Measurements from ENCODE around the gene STK31.
"Not testable (repeated sequence)": the region's sequence is repeated elsewhere in the genome, so short reads cannot be mapped to it uniquely, and the experiment has no call there.

STK31 gene

DNA sequence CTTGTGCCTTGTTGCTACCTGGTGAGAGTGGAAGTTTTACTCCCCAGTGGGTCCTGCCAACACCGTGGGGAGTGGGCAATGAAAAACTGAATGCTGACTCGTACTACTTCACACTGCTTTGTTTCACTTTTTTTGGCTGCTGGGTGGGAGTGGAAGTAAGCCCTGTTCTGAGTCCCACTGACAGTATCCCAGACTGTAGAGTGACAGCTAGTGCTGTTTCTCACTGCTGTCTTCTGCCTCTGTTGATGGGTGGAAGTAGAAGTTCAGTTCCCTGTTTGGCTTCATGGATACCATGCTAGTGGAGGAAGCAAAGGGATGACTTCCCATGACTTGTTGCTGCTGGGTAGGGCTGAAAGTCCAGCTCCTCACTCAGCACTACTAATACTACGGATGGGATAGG, 98.4 kb downstream of the STK31 start:
- DNase-seq (ENCODE audit: low read depth, low spot score): no peak
- no peak overlapping the region for H3K4me3 ChIP-seq (ENCODE audit: low read depth, low read length)
- TF ChIP-seq, protein P1, sequence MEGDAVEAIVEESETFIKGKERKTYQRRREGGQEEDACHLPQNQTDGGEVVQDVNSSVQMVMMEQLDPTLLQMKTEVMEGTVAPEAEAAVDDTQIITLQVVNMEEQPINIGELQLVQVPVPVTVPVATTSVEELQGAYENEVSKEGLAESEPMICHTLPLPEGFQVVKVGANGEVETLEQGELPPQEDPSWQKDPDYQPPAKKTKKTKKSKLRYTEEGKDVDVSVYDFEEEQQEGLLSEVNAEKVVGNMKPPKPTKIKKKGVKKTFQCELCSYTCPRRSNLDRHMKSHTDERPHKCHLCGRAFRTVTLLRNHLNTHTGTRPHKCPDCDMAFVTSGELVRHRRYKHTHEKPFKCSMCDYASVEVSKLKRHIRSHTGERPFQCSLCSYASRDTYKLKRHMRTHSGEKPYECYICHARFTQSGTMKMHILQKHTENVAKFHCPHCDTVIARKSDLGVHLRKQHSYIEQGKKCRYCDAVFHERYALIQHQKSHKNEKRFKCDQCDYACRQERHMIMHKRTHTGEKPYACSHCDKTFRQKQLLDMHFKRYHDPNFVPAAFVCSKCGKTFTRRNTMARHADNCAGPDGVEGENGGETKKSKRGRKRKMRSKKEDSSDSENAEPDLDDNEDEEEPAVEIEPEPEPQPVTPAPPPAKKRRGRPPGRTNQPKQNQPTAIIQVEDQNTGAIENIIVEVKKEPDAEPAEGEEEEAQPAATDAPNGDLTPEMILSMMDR (IDR thresholded peaks at IDR 0.05; ENCODE audit: insufficient read depth, low read length, missing control alignments): no peak
- CTCF ChIA-PET: no interaction called here
- POLR2A ChIA-PET: no interaction called here

DNA sequence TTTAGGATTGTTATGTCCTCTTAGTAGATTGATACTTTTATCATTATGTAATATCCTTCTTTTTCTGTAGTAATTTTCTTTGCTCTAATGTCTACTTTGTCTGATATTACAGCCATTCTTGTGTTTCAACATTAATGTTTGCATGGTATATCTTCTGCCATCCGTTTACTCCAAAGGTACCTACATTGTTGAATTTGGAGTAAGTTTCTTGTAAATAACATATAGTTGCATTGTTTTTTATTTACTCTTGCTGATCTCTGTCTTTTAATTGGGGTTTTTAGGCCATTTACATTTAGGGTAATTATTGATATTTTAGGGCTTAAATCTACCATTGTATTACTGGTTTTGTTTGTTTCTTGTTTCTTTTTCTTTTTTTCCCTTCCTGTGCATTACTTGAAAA, 100.1 kb downstream of the STK31 start:
- TF ChIP-seq, protein P1 (IDR thresholded peaks at IDR 0.05; ENCODE audit: insufficient read depth, low read length, missing control alignments): no peak
- DNase-seq (ENCODE audit: low read depth, low spot score): no peak
- ChIA-PET POLR2A (no interaction called here), CTCF (no interaction called here)
- H3K4me3 ChIP-seq (ENCODE audit: low read depth, low read length): no peak overlapping the region

DNA sequence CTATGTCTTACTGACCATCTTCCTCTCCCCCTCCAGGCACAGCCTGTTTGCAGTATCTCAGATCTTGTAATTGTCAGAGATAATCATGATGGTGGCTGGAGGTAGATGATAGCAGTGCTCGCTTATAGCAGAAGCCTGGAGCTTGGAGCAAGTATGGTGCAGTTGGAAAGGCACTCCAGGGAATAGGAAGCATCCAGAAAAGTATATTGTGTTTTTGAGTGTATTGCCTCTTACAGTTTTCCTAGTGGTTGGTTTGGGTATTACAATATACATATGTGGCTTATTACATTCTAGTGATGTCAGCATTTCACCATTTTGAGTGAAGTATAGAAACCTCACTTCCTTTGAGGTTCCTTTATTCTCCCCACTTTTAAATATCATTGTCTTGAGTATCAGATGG, 101.5 kb downstream of the STK31 start:
- no peak for DNase-seq (ENCODE audit: low read depth, low spot score)
- H3K4me3 ChIP-seq (ENCODE audit: low read depth, low read length): no peak overlapping the region
- ChIA-PET CTCF (no interaction called here), POLR2A (no interaction called here)
- TF ChIP-seq, protein P1 (IDR thresholded peaks at IDR 0.05; ENCODE audit: insufficient read depth, low read length, missing control alignments): no peak

DNA sequence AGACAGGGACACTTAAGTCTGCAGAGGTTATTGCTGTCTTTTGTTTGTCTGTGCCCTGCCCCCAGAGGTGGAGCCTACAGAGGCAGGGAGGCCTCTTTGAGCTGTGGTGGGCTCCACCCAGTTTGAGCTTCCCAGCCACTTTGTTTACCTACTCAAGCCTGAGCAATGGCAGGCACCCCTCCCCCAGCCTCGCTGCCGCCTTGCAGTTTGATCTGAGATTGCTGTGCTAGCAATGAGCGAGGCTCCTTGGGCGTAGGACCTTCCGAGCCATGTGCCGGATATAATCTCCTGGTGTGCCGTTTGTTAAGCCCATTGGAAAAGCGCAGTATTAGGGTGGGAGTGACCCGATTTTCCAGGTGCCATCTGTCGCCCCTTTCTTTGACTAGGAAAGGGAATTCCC, 118.1 kb downstream of the STK31 start:
- CTCF ChIA-PET: not testable (repeated sequence)

DNA sequence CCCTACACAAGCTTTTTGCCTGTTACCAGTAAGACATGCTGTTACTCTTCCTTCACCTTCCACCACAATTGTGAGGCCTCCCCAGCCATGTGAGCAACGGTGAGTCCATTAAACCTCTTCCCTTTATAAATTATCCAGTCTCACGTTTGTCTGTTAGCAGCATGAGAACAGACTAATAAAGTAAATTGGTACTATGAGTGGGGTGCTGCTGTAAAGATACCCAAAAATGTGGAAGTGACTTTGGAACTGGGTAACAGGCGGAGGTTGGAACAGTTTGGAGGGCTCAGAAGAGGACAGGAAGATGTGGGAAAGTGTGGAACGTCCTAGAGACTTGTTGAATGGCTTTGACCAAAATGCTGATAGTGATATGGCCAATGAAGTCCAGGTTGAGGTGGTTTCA, 122.7 kb downstream of the STK31 start:
- H3K4me3 ChIP-seq (ENCODE audit: low read depth, low read length); POLR2A ChIA-PET; DNase-seq (ENCODE audit: low read depth, low spot score); CTCF ChIA-PET: not testable (repeated sequence)

More for the DNA sequence above, 118.1 kb downstream of the STK31 start:
- H3K4me3 ChIP-seq (ENCODE audit: low read depth, low read length); DNase-seq (ENCODE audit: low read depth, low spot score); POLR2A ChIA-PET: not testable (repeated sequence)

DNA sequence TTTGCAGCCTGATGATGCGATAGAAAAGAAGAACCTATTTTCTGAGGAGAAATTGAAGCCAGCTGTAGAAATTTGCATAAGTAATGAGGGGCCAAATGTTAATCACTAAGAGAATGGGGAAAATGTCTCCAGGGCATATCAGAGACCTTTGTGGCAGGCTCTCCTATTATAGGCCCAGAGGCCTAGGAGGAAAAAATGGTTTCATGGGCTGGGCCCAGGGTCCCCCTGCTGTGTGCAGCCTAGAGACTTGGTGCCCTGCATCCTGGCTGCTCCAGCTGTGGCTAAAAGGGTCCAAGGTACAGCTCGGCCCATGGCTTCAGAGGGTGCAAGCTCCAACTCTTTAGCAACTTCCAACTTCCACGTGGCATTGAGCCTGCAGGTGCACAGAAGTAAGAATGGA, 123.4 kb downstream of the STK31 start:
- CTCF ChIA-PET: no interaction called here
- POLR2A ChIA-PET: no interaction called here
- H3K4me3 ChIP-seq (ENCODE audit: low read depth, low read length): no peak overlapping the region
- TF ChIP-seq, protein P1 (IDR thresholded peaks at IDR 0.05; ENCODE audit: insufficient read depth, low read length, missing control alignments): no peak
- DNase-seq (ENCODE audit: low read depth, low spot score): no peak

DNA sequence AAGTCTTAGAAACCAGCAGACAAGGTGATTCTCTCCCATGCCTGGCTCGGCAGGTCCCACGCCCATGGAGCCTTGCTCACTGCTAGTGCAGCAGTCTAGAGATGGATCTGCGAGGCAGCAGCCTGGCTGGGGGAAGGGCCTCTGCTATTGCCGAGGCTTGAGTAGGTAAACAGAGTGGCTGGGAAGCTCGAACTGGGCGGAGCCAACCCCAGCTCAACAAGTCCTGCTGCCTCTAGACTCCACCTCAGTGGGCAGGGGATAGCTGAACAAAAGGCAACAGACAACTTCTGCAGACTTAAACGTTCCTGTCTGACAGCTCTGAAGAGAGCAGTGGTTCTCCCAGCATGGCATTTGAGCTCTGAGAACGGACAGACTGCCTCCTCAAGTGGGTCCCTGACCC, 134.8 kb downstream of the STK31 start:
- CTCF ChIA-PET; H3K4me3 ChIP-seq (ENCODE audit: low read depth, low read length); POLR2A ChIA-PET; DNase-seq (ENCODE audit: low read depth, low spot score): not testable (repeated sequence)

DNA sequence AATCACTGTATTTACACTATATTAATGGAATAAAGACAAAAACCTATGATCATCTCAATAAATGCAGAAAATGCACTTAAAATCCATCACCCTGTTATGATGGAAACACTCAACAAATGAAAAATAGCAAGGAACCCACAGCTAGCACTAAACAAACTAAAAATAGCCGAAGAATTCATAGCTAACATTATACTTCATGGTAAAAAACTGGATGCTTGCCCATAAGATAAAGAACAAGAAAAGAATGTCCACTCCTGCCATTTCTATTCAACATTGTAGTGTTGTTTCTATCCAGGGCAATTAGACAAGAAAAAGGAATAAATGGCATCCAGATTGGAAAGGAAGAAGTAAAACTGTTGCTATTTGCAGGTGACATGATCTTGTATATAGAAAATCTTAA, 142.1 kb downstream of the STK31 start:
- DNase-seq (ENCODE audit: low read depth, low spot score): no peak
- ChIA-PET CTCF (interaction anchor here (1.5 kb wide), 1 partner anchor 10 kb away, joined by 7 read pairs; no protein-coding TSS in a partner anchor), POLR2A (no interaction called here)
- no peak overlapping the region for H3K4me3 ChIP-seq (ENCODE audit: low read depth, low read length)
- TF ChIP-seq, protein P1 (IDR thresholded peaks at IDR 0.05; ENCODE audit: insufficient read depth, low read length, missing control alignments): no peak

Data from AG04449 (cell line).